NT2/D1 (cell line): ENCODE measurements around the gene LRRK1.

ENCODE experiments used
- SUZ12 ChIP-seq: IDR thresholded peaks from 2 replicates; pipeline ENCODE4 v1.6.1; 2011; ENCODE audit not compliant: insufficient read length, insufficient read depth; ENCODE audit errors: extremely low read depth
- YY1 ChIP-seq: IDR thresholded peaks from 2 replicates; pipeline ENCODE4 v1.6.1; 2011; ENCODE audit not compliant: insufficient read length, insufficient read depth
- ZNF274 ChIP-seq: IDR thresholded peaks from 2 replicates; pipeline ENCODE4 v1.6.1; 2011; ENCODE audit warnings: mild to moderate bottlenecking, low read depth, low read length

DNA sequence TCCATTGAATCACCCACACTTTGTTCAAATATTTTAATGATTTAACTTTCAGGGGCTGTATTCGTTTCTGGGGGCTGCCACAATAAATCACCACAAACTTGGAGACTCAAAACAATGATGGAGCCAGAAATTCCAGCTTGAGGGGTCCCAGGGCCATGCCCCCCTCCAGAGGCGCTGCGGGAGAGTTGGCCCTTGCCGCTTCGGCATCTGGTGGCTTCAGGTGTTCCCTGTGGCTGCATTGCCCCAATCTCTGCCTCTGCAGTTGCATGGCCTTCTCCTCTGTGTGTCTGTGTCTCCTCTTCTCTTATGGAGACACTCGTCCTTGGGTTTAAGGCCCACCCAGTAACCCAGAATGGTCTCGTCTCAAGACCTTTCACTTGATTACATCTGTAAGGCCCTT is 187.9 kb downstream of the LRRK1 start:
- TF ChIP-seq SUZ12: no peak
- TF ChIP-seq YY1: no peak
- no peak for TF ChIP-seq ZNF274
